GM12878 (cell line): ENCODE results near the gene RAPH1.
"Not testable (repeated sequence)": the region's sequence is repeated elsewhere in the genome, so short reads cannot be mapped to it uniquely, and the experiment has no call there.

Source experiments
- CEBPB ChIP-seq, 2 experiments: fragments of 150-350 bp in 1 of 2; IDR thresholded peaks; 2 replicates each; pipeline ENCODE4 v1.6.1; 2012 to 2014; ENCODE audit warnings: low read depth in 2 of 2, low read length in 2 of 2, borderline replicate concordance in 1 of 2, inconsistent platforms in 1 of 2
- CEBPZ ChIP-seq: fragments of 150-350 bp; IDR thresholded peaks from 2 replicates; pipeline ENCODE4 v1.6.1; 2016; ENCODE audit warnings: low read depth, low read length
- EP300 ChIP-seq, 2 experiments: fragments of 150-350 bp in 1 of 2; IDR thresholded peaks; 2 replicates each; pipeline ENCODE4 v1.6.1; 2011 to 2012; ENCODE audit warnings: low read depth in 2 of 2, low read length in 2 of 2, borderline replicate concordance in 1 of 2, improper control_type of control experiment in 1 of 2, inconsistent platforms in 1 of 2; ENCODE audit not compliant: control insufficient read depth in 1 of 2
- MXI1 ChIP-seq: fragments of 150-350 bp; IDR thresholded peaks from 2 replicates; pipeline ENCODE4 v1.6.1; 2011; ENCODE audit warnings: low read depth, mild to moderate bottlenecking, inconsistent platforms, low read length, improper control_type of control experiment

- not testable (repeated sequence) for TF ChIP-seq EP300 (IDR thresholded peaks at IDR 0.05; ENCODE audit: borderline replicate concordance in 1 of 2, control insufficient read depth in 1 of 2, low read depth in 2 of 2, low read length in 2 of 2); CEBPZ; CEBPB (IDR thresholded peaks at IDR 0.05; ENCODE audit: borderline replicate concordance in 1 of 2, low read depth in 2 of 2, low read length in 2 of 2); MXI1
Measured at GRCh38 chr2:203540598-203540997, 5.5 kb upstream of the RAPH1 start.
